Activated CD4-positive, alpha-beta T cell treated with anti-CD3 and anti-CD28 coated beads for 4 hours (primary cell): ENCODE measurements around the gene TFDP2.
"Not testable (repeated sequence)": the region's sequence is repeated elsewhere in the genome, so short reads cannot be mapped to it uniquely, and the experiment has no call there.

ENCODE experiments used
- DNase-seq, 2 donors: peaks; one replicate each; pipeline ENCODE4 v3.0.0-alpha.2; 2020

Gene TFDP2

GRCh38 chr3:141959589-141960554 is 189.5 kb downstream of the TFDP2 start:
- no peak for DNase-seq

- DNase-seq: no peak
Measured at GRCh38 chr3:141955175-141955574, 194.2 kb downstream of the TFDP2 start.

DNA sequence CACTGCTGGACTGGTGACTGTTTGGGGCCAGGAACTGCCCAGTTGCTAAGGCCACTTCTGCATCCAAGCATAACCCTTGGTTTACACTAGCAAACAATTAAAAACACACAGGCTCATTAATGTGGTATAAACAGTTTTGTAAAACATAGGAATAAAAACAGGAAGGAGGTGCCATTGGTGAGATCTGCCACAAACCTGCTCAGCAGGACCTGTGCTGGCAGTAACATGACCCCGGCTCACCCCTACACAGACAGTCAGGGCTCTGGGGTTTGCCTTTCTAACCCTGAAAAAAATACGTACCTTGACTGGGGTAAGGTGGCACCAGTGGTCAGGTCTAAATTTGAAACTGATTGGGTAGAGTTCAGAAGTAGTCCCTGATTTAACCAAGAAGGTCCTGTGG is 196.7 kb downstream of the TFDP2 start:
- no peak for DNase-seq

DNA sequence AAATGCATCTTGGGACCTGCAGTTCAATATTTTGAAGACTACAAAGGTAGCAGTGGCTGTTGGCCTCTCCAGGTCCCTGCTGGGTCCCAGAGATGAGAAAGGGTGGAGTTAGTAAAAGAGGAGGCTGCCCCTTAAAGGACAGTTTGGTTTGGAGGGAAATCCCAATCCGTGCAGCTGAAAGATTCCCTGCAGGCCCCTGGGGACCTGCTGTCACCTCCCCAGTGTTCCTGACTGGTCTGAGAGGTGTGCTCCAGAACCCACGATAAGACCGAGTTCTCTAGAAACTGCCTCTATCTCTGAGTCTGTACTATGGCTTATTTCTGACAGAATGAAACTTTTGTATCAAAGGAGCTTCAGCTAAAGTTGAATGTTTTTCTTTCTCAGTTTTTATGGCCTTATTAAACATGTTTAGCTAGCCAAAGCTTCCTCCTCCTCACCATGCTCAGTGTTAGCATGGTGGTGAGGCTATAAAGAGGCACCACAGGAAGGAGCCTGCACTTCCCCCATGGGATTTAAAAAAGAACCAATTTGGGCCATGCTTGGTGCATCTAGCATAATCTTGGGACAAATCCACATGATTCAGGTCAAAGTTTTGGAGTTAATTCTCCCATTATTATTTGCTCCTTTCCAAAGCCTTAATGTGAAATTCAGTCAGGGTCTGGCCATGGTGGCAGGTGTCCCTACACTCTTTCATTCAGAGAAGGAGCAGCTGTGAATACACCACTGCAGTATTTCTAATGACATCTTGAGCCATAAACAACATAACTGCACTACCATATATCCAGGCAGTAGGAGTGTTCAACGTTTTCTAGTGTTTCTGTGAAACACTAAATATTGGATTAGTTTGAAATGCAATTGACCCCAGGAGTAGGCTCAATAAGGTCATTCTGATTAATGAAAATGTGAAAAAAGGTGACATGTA is 198.5 kb downstream of the TFDP2 start:
- no peak for DNase-seq

GRCh38 chr3:141949972-141950371 is 199.4 kb downstream of the TFDP2 start:
- DNase-seq: no peak

GRCh38 chr3:141949399-141949798 is 199.9 kb downstream of the TFDP2 start:
- DNase-seq: no peak

- no peak for DNase-seq
Measured at GRCh38 chr3:141945726-141946485, 203.4 kb downstream of the TFDP2 start.

DNA sequence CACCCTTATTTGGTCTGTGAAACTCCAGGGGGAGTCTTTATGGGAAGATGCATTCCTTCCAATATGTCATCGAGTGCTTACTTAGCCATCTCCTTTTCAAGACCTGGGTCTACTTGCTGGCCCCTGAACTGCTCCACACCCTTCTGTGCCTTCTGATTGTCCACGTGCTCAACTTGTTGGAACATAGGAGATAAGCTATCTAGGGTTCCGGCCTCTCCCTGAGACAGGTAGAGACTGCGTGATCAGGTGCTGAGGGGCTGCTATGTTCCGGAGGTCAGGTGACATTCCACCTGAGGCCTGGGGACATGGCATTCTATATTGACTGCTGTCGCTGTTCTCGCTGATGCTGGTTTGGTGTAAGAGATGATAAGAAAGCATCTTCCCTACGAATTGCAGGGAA is 207.3 kb downstream of the TFDP2 start:
- DNase-seq: no peak

- DNase-seq: no peak
Measured at GRCh38 chr3:141941093-141941492, 208.3 kb downstream of the TFDP2 start.

DNA sequence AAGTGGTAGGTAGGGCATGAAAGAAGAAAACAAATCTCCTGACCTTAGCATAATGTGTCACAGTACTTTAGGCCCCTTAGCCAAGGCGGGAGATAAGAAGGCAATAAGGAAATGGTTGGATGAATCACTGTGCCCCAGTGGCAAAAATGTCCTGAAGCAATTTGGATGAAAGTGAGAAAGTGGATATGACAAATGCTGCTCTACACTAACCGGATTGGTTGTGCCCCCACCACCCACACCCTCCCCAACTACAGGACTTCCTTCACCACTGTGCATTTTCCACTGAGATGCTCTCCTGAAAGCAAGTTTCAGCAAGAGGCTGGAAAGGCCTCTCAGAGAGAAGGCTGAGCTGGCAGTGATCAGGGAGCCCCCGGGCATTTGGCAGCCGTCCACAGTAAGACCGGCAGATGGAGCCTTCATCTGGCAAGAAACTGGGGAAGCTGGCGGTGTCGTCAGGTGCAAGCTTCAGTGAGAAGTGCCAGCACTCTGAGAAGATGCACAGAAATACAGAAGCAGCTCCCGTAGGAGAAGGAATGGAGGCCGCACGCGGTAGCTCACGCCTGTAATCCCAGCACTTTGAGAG is 209.1 kb downstream of the TFDP2 start:
- DNase-seq: no peak

DNA sequence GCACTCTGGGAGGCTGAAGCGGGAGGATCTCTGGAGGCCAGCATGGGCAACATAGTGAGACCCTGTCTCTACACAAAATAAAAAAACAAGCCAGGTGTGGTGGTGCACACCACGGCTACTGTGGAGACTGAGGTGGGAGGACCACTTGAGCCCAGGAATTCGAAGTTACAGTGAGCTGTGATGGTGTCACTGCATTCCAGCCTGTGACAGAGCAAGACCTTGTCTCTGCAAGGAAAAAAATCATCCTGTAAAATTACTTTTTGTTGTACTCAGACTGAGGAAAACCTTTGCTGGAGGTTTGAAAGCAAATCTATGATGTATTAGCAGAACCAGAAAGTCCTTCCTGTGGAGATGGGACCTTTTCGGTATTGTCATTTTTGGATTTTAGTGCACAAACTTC is 209.6 kb downstream of the TFDP2 start:
- DNase-seq: no peak

DNA sequence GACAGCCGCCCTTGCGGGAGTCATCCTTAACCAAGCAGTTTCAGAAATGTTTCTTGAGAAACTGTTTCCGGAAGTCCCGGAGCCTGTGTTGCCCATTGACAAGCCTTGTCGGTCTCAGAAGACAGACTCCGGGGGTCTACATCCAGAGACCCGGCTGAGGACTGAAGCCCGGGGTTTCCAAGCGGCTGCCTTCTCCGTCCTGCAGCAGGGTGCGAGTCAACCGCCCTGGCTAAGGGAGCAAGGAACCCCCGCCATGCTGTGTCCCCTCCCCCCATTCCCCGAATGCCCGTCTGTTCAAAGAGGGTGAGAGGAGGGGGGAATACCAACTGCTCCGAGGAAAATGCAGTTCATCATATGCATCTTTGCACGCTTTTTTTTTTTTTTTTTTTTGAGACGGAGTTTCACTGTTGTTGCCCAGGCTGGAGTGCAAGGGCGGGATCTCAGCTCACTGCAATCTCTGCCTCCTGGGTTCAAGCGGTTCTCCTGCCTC is 211.3 kb downstream of the TFDP2 start:
- no peak for DNase-seq

DNA sequence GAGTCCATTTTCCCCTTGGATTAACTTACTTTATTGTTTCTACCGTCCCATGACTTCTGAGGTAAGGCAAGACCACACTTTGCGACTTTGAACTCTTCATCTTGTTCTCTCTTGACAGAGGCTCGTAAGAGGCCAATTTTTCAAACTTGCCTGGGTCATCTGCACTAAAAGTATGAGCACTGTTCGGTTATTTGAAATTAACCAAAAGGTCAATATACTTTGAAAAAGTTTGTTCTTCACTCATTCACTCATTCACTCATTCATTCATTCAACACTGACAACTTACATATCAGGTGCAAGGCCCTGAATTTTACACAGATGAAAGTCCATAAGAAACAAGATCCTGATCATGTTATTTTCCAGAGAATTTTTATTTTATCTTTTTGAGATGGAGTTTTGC is 215.0 kb downstream of the TFDP2 start:
- DNase-seq: no peak

DNA sequence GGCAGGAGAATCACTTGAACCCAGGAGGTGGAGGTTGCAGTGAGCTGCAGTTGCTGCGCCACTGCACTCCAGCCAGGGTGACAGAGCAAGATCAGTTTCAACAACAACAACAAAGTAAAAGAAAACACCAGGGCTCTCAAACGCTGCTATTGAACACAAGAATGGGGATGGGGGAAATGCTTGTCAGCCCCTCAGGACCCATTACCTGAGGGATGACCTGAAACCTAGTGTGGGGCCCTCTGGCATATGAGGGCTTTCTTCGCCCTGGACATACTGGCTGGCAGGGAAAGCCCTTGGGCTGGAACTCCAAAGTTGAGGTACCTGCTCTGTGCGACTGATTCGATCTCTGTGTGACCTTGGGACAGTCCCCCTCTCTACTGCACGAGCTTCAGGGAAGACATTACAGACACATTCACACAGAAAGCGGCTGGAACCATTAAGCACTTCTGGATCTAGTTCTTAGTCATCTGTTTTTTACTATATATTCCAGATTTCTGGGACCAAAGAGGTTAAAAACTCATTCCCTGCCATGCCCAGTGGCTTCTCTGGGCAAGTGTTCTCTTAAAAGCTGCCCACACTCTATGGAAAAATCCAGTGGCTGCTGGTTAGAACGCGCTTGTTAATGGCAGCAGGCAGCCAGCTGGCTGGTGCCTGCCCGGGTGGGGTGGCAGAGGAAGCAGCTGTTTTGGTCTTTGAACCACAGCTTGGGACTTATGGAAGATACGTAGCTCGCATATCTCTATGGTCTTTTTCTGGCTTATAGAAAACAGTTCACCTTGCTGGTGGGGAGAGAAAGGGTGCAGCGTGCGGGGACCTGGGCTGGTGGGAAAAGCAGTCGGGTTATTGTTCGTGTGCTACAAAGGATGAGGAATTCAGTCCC is 215.7 kb downstream of the TFDP2 start:
- DNase-seq: no peak

GRCh38 chr3:141930801-141931200 is 218.5 kb downstream of the TFDP2 start:
- DNase-seq: no peak

GRCh38 chr3:141929341-141929995 is 219.9 kb downstream of the TFDP2 start:
- DNase-seq: no peak

DNA sequence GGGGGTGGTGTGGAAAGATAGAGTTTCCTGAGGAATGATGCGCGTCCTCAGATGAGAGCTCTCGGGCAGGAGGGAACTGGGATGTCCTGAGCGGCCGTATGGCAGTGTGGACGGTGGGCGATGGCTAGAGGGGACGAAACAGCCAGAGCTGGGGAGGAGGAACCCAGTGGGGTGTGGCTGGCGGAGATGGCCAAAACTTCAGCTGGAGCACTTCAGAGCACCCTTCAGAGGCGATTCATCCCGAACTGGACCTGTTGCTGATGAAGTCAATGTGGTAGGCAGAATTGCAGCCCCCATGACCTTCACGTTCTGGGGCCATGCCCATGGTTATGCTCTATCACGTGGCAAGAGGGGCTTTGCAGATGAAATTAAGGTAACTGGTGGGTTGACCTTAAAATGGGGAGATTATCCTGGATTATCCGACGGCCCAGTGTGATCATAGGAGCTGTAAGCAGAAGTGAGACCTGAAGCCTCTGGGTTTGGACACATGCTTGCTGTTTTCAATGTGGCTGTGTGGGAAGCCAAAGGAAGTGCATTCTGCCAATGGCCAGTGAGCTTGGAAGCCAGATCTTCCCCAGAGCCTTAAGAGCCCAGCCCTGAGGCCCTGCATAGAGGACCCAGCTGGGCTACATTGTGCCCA is 220.6 kb downstream of the TFDP2 start:
- DNase-seq: no peak

DNA sequence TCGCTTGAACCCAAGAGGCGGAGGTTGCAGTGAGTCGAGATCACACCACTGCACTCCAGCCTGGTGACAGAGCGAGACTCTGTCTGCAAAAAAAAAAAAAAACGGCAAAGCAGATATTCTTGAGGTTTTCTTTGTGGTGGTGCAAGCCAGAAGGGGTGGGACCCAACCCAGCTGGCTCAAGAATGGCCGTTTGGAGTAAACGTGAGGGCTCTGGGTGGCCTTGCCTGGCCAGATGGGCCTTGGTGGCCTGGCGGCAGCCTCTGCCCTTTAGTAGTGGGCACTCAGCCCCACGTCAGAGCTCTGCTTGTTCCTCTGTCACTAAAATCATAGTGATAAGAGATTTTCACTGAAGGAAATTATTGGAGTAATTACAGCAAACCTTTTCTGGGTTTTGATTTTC is 222.4 kb downstream of the TFDP2 start:
- DNase-seq: no peak

DNA sequence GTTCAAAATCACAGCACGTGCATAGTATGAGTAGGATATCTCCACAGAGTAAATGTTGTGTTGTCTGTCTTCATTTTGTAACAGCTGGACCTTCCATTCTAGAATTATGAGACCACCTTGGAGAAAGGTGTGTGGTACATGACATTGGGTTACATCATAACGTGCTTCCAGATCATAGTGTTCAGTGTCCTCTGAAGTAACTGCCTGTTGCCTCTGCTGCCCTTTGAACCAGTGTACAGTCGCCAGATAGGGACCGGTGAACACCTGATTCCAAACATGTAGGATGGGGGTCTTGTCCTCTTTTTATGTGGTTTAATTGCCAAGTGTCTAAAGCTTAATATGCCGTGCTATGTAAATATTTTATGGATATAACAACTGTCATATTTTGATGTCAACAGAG is 223.7 kb downstream of the TFDP2 start:
- not testable (repeated sequence) for DNase-seq

GRCh38 chr3:141921316-141921715 is 228.0 kb downstream of the TFDP2 start:
- DNase-seq: no peak
